Neural cell (in vitro differentiated cells): ENCODE data around the gene ETFA. TPM values are rescaled to one million over a fixed set of nuclear protein-coding genes. Genes with fewer than 3 reads are reported as not detected.

ENCODE experiments used
- H2AFZ ChIP-seq: fragments of 200-600, 300-800 bp; sonication (generic), shearing (Covaris generic); 2 replicates; pipeline ENCODE4 v1.6.0; 2014; ENCODE audit warnings: low read depth, mild to moderate bottlenecking, antibody characterized with exemption, low read length, moderate library complexity
- H3F3A ChIP-seq: fragments of 200-600 bp; shearing (Covaris generic); 2 replicates; pipeline ENCODE4 v1.6.1; 2016; ENCODE audit warnings: mild to moderate bottlenecking, moderate library complexity, mixed read lengths, antibody characterized with exemption, low read length; ENCODE audit not compliant: insufficient read depth, poor library complexity, severe bottlenecking
- H3K27ac ChIP-seq: fragments of 200-600, 300-800 bp; sonication (generic), shearing (Covaris generic); 2 replicates; pipeline ENCODE4 v1.5.1; 2014; ENCODE audit warnings: mild to moderate bottlenecking, low read length, moderate library complexity
- H3K27me3 ChIP-seq: fragments of 300-800, 200-600 bp; sonication (generic), shearing (Covaris generic); 2 replicates; pipeline ENCODE4 v1.6.0; 2014; ENCODE audit warnings: mild to moderate bottlenecking, low read depth, low read length, moderate library complexity; ENCODE audit not compliant: insufficient read depth
- H3K36me3 ChIP-seq: fragments of 300-800, 200-600 bp; sonication (generic), shearing (Covaris generic); 2 replicates; pipeline ENCODE4 v1.5.1; 2014; ENCODE audit warnings: mild to moderate bottlenecking, antibody characterized with exemption, low read length, moderate library complexity; ENCODE audit not compliant: insufficient read depth
- H3K4me2 ChIP-seq: fragments of 300-800, 200-600 bp; sonication (generic), shearing (Covaris generic); 2 replicates; pipeline ENCODE4 v1.6.0; 2014; ENCODE audit warnings: mild to moderate bottlenecking, low read length
- H3K4me3 ChIP-seq: fragments of 300-800, 200-600 bp; sonication (generic), shearing (Covaris generic); 2 replicates; pipeline ENCODE4 v1.5.1; 2014; ENCODE audit warnings: mild to moderate bottlenecking, low read length, moderate library complexity
- H3K79me2 ChIP-seq: fragments of 200-600 bp; shearing (Covaris generic); replicated peaks from 2 replicates; pipeline ENCODE4 v1.6.0; 2014; ENCODE audit warnings: mild to moderate bottlenecking, low read length, moderate library complexity; ENCODE audit not compliant: insufficient read depth
- H3K9ac ChIP-seq: fragments of 300-800, 200-600 bp; sonication (generic), shearing (Covaris generic); 2 replicates; pipeline ENCODE4 v1.6.1; 2016; ENCODE audit warnings: mild to moderate bottlenecking, low read length, mixed read lengths
- H3K9me2 ChIP-seq: fragments of 200-600 bp; shearing (Covaris generic); 2 replicates; pipeline ENCODE4 v1.6.1; 2016; ENCODE audit warnings: mild to moderate bottlenecking, low read length, mixed read lengths; ENCODE audit not compliant: insufficient read depth
- H3K9me3 ChIP-seq: fragments of 200-600, 300-800 bp; sonication (generic), shearing (Covaris generic); 2 replicates; pipeline ENCODE4 v1.6.1; 2016; ENCODE audit warnings: mild to moderate bottlenecking, mixed run types, low read length, moderate library complexity, mixed read lengths
- H4K20me1 ChIP-seq: fragments of 200-600 bp; shearing (Covaris generic); 2 replicates; pipeline ENCODE4 v1.6.1; 2016; ENCODE audit warnings: mild to moderate bottlenecking, mixed run types; ENCODE audit not compliant: insufficient read depth
- CTCF ChIP-seq: fragments of 450-650 bp; IDR thresholded peaks from 2 replicates; pipeline ENCODE4 v1.5.1; 2014; ENCODE audit warnings: antibody characterized with exemption, mild to moderate bottlenecking, moderate library complexity; ENCODE audit not compliant: poor library complexity, severe bottlenecking
- EP300 ChIP-seq: fragments of 450-650 bp; conservative IDR thresholded peaks from 2 replicates; pipeline ENCODE4 v1.6.1; 2014; ENCODE audit warnings: antibody characterized with exemption, mild to moderate bottlenecking, moderate library complexity; ENCODE audit not compliant: poor library complexity, severe bottlenecking
- EZH2 ChIP-seq: fragments of 200-600, 300-800 bp; shearing (Covaris generic), sonication (generic); IDR thresholded peaks from 2 replicates; pipeline ENCODE4 v1.6.1; 2014; ENCODE audit warnings: antibody characterized with exemption, low read length, borderline replicate concordance, mild to moderate bottlenecking; ENCODE audit not compliant: insufficient read depth, poor library complexity, severe bottlenecking
- MXI1 ChIP-seq: fragments of 450-650 bp; conservative IDR thresholded peaks from 2 replicates; pipeline ENCODE4 v1.6.1; 2014; ENCODE audit warnings: antibody characterized with exemption, mild to moderate bottlenecking; ENCODE audit not compliant: poor library complexity, severe bottlenecking
- POLR2AphosphoS5 ChIP-seq: IDR thresholded peaks from 2 replicates; pipeline ENCODE4 v1.6.1; 2012
- RAD21 ChIP-seq: fragments of 450-650 bp; conservative IDR thresholded peaks from 2 replicates; pipeline ENCODE4 v1.6.1; 2014; ENCODE audit warnings: antibody characterized with exemption, mild to moderate bottlenecking, moderate library complexity
- SMC3 ChIP-seq: fragments of 450-650 bp; conservative IDR thresholded peaks from 2 replicates; pipeline ENCODE4 v1.6.1; 2014; ENCODE audit warnings: antibody characterized with exemption, mild to moderate bottlenecking, moderate library complexity; ENCODE audit not compliant: poor library complexity
- TAF1 ChIP-seq: IDR thresholded peaks from 2 replicates; pipeline ENCODE4 v1.6.1; 2012; ENCODE audit warnings: low read depth
- polyA plus RNA-seq: library from polyadenylated mRNA; depleted of rRNA; stranded (reverse); fragments of >200 nt; gene quantifications from 2 replicates; pipeline ENCODE4 v1.2.3, GENCODE V29; 2014
- TF ChIP-seq, protein P1 (sequence below): IDR thresholded peaks from 2 replicates; pipeline ENCODE4 v1.6.1; 2012; ENCODE audit warnings: borderline replicate concordance

The ETFA gene
- polyA plus RNA-seq, 1 donor from 2014 or later: 145 TPM

DNA sequence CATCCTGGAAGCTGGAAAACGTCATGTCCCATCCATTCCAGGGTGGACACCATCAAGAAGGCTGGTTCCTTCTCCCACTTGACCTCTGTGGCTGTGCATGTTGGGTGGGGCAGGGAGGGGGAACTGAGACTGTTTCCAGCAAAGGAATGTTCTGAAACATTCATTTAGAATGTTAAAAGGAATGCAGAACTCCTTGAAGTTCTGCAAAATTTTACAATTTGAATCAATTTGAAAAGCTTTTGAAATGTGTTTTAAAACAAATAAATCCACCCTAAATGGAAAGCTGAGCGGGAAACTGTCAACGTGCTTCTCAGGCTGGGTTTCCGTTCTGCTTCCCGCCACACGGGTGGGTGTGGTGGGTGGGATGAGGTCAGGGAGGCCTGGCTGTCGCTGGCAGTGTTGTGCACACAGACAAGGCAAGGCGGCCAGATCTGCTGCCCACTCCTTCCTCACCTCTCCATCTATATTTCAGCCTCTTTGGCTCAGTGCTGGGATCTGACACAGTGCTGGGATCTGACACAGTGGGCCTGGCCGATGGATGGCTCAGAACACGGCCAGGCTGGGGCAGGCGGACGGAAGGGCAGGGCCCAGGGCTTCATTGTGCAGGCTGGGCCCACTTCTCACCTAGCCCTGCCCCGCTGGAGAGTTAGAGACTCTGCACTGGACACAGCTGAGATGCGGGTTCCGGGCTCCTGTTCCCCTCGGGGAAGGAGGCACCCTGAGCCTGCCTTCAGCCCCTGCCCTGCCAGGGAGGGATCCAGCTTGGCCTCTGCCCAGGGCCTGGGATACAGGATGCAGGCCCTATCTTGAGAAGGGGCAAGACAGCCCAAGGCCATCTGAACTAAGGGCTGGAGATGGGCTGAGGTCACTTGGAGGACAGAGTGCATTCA lies 141.1 kb downstream of the ETFA start:
- H3K9me3 ChIP-seq: no peaks in the 10 kb centered on the region

GRCh38 chr15:76169018-76169417 lies 142.3 kb downstream of the ETFA start:
- Histone ChIP-seq H3K4me2 (no peak overlapping the region), H3K9me3 (no peaks in the 10 kb centered on the region), H3F3A (no peaks in the 10 kb centered on the region), H3K27ac (no peak overlapping the region), H2AFZ (no peak overlapping the region), H3K79me2 (no peaks in the 10 kb centered on the region), H4K20me1 (no peaks in the 10 kb centered on the region), H3K9me2 (no peaks in the 10 kb centered on the region), H3K9ac (no peak overlapping the region), H3K4me3 (no peak overlapping the region), H3K36me3 (no peaks in the 10 kb centered on the region), H3K27me3 (no peaks in the 10 kb centered on the region)
- TF ChIP-seq POLR2AphosphoS5 (no peak), SMC3 (no peak), RAD21 (no peak), EP300 (no peak), TAF1 (no peak), CTCF (no peak), MXI1 (no peak)
- TF ChIP-seq, protein P1, sequence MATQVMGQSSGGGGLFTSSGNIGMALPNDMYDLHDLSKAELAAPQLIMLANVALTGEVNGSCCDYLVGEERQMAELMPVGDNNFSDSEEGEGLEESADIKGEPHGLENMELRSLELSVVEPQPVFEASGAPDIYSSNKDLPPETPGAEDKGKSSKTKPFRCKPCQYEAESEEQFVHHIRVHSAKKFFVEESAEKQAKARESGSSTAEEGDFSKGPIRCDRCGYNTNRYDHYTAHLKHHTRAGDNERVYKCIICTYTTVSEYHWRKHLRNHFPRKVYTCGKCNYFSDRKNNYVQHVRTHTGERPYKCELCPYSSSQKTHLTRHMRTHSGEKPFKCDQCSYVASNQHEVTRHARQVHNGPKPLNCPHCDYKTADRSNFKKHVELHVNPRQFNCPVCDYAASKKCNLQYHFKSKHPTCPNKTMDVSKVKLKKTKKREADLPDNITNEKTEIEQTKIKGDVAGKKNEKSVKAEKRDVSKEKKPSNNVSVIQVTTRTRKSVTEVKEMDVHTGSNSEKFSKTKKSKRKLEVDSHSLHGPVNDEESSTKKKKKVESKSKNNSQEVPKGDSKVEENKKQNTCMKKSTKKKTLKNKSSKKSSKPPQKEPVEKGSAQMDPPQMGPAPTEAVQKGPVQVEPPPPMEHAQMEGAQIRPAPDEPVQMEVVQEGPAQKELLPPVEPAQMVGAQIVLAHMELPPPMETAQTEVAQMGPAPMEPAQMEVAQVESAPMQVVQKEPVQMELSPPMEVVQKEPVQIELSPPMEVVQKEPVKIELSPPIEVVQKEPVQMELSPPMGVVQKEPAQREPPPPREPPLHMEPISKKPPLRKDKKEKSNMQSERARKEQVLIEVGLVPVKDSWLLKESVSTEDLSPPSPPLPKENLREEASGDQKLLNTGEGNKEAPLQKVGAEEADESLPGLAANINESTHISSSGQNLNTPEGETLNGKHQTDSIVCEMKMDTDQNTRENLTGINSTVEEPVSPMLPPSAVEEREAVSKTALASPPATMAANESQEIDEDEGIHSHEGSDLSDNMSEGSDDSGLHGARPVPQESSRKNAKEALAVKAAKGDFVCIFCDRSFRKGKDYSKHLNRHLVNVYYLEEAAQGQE: no peak

More for the DNA sequence above, 141.1 kb downstream of the ETFA start:
- no peaks in the 10 kb centered on the region for H4K20me1 ChIP-seq
- no peak for TF ChIP-seq CTCF
- no peak for TF ChIP-seq EZH2
- TF ChIP-seq, protein P1: no peak
- TF ChIP-seq MXI1: no peak
- no peak for TF ChIP-seq EP300
- no peak for TF ChIP-seq RAD21
- no peak for TF ChIP-seq TAF1
- TF ChIP-seq SMC3: no peak
- no peak for TF ChIP-seq POLR2AphosphoS5
- H3F3A ChIP-seq: no peaks in the 10 kb centered on the region
- H3K4me3 ChIP-seq: no peak overlapping the region
- H3K9ac ChIP-seq: no peak overlapping the region
- H2AFZ ChIP-seq: no peak overlapping the region
- H3K27ac ChIP-seq: no peak overlapping the region
- no peaks in the 10 kb centered on the region for H3K36me3 ChIP-seq
- no peaks in the 10 kb centered on the region for H3K79me2 ChIP-seq
- H3K9me2 ChIP-seq: no peaks in the 10 kb centered on the region
- H3K4me2 ChIP-seq: no peak overlapping the region
- no peaks in the 10 kb centered on the region for H3K27me3 ChIP-seq
